T-helper 1 cell treated with Interleukin-12 subunit alpha and Interleukin-12 subunit beta and Interleukin-4 antibody, amounts not matched to agents 30 μg/mL and 1 μg/mL, for 36 hours (primary cell): Measurements from ENCODE around the gene TICAM2.

Source experiments
- H3K27ac Mint-ChIP-seq: one replicate; pipeline ENCODE4 v1.8.0; 2021; ENCODE audit warnings: mild to moderate bottlenecking, mixed read lengths
- H3K27me3 Mint-ChIP-seq: one replicate; pipeline ENCODE4 v1.8.0; 2021; ENCODE audit warnings: low read depth, mixed read lengths
- H3K36me3 Mint-ChIP-seq: one replicate; pipeline ENCODE4 v1.8.0; 2021; ENCODE audit warnings: low read depth, mixed read lengths
- H3K4me1 Mint-ChIP-seq: one replicate; pipeline ENCODE4 v1.8.0; 2021; ENCODE audit warnings: low read depth, mixed read lengths
- H3K4me3 Mint-ChIP-seq: one replicate; pipeline ENCODE4 v1.8.0; 2021; ENCODE audit warnings: mild to moderate bottlenecking, moderate library complexity, mixed read lengths
- H3K9me3 Mint-ChIP-seq: one replicate; pipeline ENCODE4 v1.8.0; 2021; ENCODE audit warnings: mixed read lengths

Gene TICAM2

GRCh38 chr5:115568668-115569067 is 33.6 kb downstream of the TICAM2 start:
- H3K27ac Mint-ChIP-seq, result no peak overlapping the region

GRCh38 chr5:115565233-115565632 is 37.0 kb downstream of the TICAM2 start:
- Mint-ChIP-seq H3K27ac (no peak overlapping the region), H3K36me3 (no peaks in the 10 kb centered on the region), H3K27me3 (peaks cover 26% of the 10 kb centered on the region), H3K4me1 (no peaks in the 10 kb centered on the region), H3K9me3 (no peaks in the 10 kb centered on the region), H3K4me3 (no peak overlapping the region)

More at GRCh38 chr5:115568668-115569067, 33.6 kb downstream of the TICAM2 start:
- no peaks in the 10 kb centered on the region for H3K9me3 Mint-ChIP-seq
- H3K36me3 Mint-ChIP-seq, result no peaks in the 10 kb centered on the region
- no peaks in the 10 kb centered on the region for H3K4me1 Mint-ChIP-seq
- H3K4me3 Mint-ChIP-seq, result no peak overlapping the region
- H3K27me3 Mint-ChIP-seq, result peaks cover 29% of the 10 kb centered on the region

DNA sequence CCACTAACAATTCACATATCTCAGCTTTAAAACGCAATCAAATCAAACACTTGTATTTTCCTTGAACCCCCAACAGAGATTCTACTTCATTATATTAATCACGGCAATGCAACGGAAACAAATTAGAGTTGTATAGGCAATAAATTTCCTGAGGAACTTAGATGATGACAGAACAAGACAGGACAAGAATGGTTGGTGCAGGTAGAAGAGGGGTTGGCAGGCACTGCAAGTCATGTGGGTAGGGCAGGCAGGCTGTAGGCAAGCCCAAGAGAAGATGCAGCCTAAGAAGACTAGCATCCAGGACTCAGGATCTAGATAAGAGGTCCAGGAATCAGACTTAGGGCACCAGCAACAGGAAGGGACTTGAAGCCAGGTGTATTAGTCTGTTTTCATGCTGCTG is 41.1 kb downstream of the TICAM2 start:
- Mint-ChIP-seq H3K27me3 (peaks cover 19% of the 10 kb centered on the region), H3K9me3 (no peaks in the 10 kb centered on the region), H3K4me1 (peaks cover 8% of the 10 kb centered on the region), H3K4me3 (no peak overlapping the region), H3K27ac (no peak overlapping the region), H3K36me3 (no peaks in the 10 kb centered on the region)

DNA sequence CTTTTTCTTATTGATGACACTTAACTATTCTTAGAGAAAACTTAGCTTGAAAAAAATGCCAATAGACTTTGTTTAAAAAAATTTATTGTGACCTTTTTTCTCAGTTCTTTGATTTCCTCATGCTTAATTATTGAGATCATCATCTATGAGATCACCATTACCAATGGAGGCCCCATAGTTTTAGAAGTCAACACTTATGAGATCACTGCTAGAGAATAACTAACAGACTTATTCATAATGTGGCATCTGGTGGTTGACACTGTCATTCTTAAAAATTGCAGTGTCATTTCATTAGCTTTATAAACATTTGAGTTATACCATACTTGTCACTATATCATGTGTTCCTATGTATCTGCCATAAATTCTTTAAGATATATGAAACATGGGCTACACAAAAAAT is 42.8 kb downstream of the TICAM2 start:
- no peak overlapping the region for H3K4me3 Mint-ChIP-seq
- peaks cover 13% of the 10 kb centered on the region for H3K27me3 Mint-ChIP-seq
- no peaks in the 10 kb centered on the region for H3K9me3 Mint-ChIP-seq
- no peak overlapping the region for H3K27ac Mint-ChIP-seq
- H3K4me1 Mint-ChIP-seq, result peaks cover 8% of the 10 kb centered on the region
- no peaks in the 10 kb centered on the region for H3K36me3 Mint-ChIP-seq

- Mint-ChIP-seq H3K4me3 (no peak overlapping the region), H3K4me1 (peaks cover 8% of the 10 kb centered on the region), H3K9me3 (no peaks in the 10 kb centered on the region), H3K27me3 (peaks cover 10% of the 10 kb centered on the region), H3K27ac (no peak overlapping the region), H3K36me3 (no peaks in the 10 kb centered on the region)
These were observed 43.8 kb downstream of the TICAM2 start for GRCh38 chr5:115558388-115558956.

GRCh38 chr5:115557667-115558387 is 44.5 kb downstream of the TICAM2 start:
- Mint-ChIP-seq H3K36me3 (no peaks in the 10 kb centered on the region), H3K9me3 (no peaks in the 10 kb centered on the region), H3K27me3 (peaks cover 5% of the 10 kb centered on the region), H3K4me1 (peaks cover 8% of the 10 kb centered on the region), H3K27ac (peak overlapping the region; percentile 10), H3K4me3 (no peak overlapping the region)

DNA sequence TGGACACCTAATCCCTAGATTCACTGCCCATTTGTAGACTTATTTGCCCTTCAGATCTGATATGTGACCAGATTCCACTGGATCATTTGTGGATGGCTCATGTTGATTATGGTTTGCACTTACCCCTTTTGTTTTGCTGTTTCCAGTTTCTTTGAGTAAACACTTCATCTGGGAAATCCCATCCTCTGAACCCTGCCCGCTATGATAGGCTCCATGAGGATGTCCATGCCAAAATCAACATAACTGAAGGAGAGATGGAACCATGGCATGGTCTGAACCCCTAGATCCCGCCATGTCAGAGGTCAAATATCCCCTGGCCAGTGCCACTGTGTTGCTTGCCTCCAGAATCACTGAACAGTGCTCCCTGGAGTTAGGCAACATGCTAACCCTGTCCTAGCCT is 46.0 kb downstream of the TICAM2 start:
- peaks cover 8% of the 10 kb centered on the region for H3K4me1 Mint-ChIP-seq
- H3K27me3 Mint-ChIP-seq, result peaks cover 10% of the 10 kb centered on the region
- no peaks in the 10 kb centered on the region for H3K9me3 Mint-ChIP-seq
- H3K4me3 Mint-ChIP-seq, result no peak overlapping the region
- H3K27ac Mint-ChIP-seq, result no peak overlapping the region
- H3K36me3 Mint-ChIP-seq, result no peaks in the 10 kb centered on the region

GRCh38 chr5:115555084-115555633 is 47.1 kb downstream of the TICAM2 start:
- Mint-ChIP-seq H3K27me3 (peaks cover 6% of the 10 kb centered on the region), H3K4me3 (no peak overlapping the region), H3K4me1 (peaks cover 8% of the 10 kb centered on the region), H3K9me3 (no peaks in the 10 kb centered on the region), H3K36me3 (no peaks in the 10 kb centered on the region), H3K27ac (no peak overlapping the region)

DNA sequence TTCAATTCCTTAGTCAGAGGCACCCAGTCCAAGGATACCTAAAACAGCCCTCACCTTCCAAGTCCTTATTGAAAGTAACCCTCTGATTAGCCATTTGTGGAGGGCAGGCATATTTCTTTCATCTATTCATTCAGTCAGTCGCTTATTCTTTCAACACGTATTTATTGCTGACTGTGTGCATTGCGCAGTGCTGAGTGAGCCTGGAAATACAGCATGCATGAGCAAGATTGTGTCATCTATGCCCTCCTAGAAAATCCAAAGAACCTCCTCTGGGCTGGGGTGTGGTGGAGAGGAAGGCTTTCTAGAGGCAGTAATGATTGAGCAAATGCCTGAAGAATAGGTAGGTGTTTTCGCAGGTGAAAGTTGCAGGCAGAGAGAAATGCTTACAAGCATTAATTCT is 49.2 kb downstream of the TICAM2 start:
- Mint-ChIP-seq H3K27me3 (peaks cover 10% of the 10 kb centered on the region), H3K4me1 (peaks cover 12% of the 10 kb centered on the region), H3K36me3 (no peaks in the 10 kb centered on the region), H3K4me3 (no peak overlapping the region), H3K27ac (no peak overlapping the region), H3K9me3 (no peaks in the 10 kb centered on the region)

DNA sequence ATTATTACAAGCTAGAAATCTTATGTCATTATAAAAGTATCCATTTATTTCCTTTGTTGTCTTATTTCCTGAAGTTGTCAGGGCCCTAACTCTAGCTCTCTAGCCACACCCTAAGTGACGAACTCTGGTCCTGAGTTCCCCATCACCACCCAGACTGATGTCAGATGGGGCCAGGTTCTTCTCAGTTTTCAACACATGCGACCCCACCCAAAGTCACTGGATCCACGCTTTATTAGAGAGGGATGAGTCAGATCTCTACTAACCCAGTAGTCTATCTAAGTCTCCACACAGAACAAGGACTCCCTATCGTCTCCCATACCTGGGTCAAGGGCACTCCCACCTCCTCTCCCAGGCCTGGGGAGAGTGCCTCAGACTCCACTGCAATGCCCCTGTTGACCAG is 50.9 kb downstream of the TICAM2 start:
- peaks cover 10% of the 10 kb centered on the region for H3K27me3 Mint-ChIP-seq
- no peaks in the 10 kb centered on the region for H3K9me3 Mint-ChIP-seq
- no peak overlapping the region for H3K4me3 Mint-ChIP-seq
- peaks cover 4% of the 10 kb centered on the region for H3K4me1 Mint-ChIP-seq
- H3K36me3 Mint-ChIP-seq, result no peaks in the 10 kb centered on the region
- no peak overlapping the region for H3K27ac Mint-ChIP-seq

DNA sequence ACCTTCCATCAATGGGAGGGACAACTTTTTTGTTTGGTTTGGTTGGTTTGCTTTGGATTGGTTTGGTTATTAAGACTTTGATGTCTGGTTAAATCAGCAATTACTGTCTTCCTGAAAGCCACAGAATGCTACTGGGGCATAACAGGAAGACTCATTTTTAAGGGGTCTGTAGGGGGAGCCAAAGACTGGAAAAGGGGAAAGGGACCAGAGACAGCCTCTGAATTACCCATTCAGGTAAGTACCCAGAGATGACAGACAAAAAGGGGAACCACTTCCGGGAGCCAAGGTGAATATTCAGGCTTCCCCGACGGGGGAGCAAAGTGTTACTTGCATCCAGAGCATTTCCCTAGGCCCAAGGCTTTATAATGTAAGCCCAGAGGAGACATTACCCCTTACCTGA is 53.1 kb downstream of the TICAM2 start:
- peaks cover 10% of the 10 kb centered on the region for H3K27me3 Mint-ChIP-seq
- peaks cover 7% of the 10 kb centered on the region for H3K9me3 Mint-ChIP-seq
- no peak overlapping the region for H3K27ac Mint-ChIP-seq
- H3K4me3 Mint-ChIP-seq, result no peak overlapping the region
- H3K4me1 Mint-ChIP-seq, result peaks cover 7% of the 10 kb centered on the region
- H3K36me3 Mint-ChIP-seq, result peaks cover 5% of the 10 kb centered on the region

- Mint-ChIP-seq H3K4me3 (no peak overlapping the region), H3K36me3 (peaks cover 5% of the 10 kb centered on the region), H3K9me3 (peaks cover 7% of the 10 kb centered on the region), H3K4me1 (peaks cover 7% of the 10 kb centered on the region), H3K27me3 (peaks cover 10% of the 10 kb centered on the region), H3K27ac (no peak overlapping the region)
These were observed 53.6 kb downstream of the TICAM2 start for GRCh38 chr5:115548683-115549082.

GRCh38 chr5:115545351-115545882 is 56.9 kb downstream of the TICAM2 start:
- peak overlapping the region; percentile 100 for H3K27ac Mint-ChIP-seq
- peaks cover 7% of the 10 kb centered on the region for H3K9me3 Mint-ChIP-seq
- H3K4me3 Mint-ChIP-seq, result no peak overlapping the region
- H3K4me1 Mint-ChIP-seq, result peaks cover 31% of the 10 kb centered on the region
- H3K27me3 Mint-ChIP-seq, result peaks cover 3% of the 10 kb centered on the region
- H3K36me3 Mint-ChIP-seq, result peaks cover 34% of the 10 kb centered on the region

DNA sequence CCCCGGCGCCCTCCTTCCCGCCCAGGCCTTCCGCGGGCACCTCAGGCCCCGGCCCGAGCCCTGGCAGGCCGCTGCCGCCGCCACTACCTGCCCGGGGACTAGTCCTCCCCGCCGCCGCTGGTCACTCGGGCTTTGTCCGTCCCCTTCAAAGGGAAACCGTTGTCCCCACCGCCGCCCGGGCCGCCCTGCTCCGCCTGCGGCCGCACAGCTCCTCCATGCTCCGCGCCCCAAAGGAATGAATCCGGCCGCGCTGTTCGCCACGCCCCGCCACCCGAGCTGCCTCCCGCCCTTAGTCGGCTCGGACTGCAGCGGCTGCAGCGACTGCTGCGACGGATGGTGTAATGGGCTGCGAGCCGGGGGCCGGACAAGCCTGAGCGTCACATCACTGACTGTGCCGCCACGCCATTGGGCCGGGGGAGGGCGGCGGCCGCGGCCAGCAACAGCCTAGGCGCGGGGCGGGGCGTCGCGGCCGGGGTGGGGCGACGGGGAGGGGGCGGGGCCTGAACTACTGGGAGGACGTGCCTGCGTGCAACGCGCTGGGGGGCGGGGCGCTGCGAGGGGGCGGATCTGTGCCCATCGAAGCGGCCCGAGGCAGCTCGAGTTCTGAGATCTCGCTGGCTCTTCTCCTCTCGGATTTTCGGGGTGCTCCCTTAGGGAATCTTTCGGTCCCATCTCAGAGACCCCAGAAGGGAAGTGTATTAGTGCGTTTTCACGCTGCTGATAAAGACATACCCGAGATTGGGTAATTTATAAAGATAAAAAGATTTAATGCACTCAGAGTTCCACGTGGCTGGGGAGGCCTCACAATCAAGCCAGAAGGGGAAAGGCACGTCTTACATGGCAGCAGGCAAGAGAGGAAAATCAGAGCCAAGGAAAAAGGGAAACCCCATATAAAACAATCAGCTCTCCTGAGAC is 57.6 kb downstream of the TICAM2 start, which contains the start of gene FEM1C:
FEM1C (minus strand) TSS at position 340 of the 915 bp plus-strand sequence. CDS start 1,282 bp downstream, outside the sequence.
- H3K27ac Mint-ChIP-seq, result peak within 1 kb of the TSS; percentile 100
- peaks cover 39% of the 10 kb centered on the region for H3K4me1 Mint-ChIP-seq
- peak within 1 kb of the TSS; percentile 99 for H3K4me3 Mint-ChIP-seq
- peaks cover 3% of the 10 kb centered on the region for H3K27me3 Mint-ChIP-seq
- H3K9me3 Mint-ChIP-seq, result peaks cover 7% of the 10 kb centered on the region
- peaks cover 39% of the 10 kb centered on the region for H3K36me3 Mint-ChIP-seq
